IMR-90 (cell line): ENCODE results near the gene LRP6. TPM values are rescaled to one million over a fixed set of nuclear protein-coding genes. Genes with fewer than 3 reads are reported as not detected.

Source experiments
- ATAC-seq: fragments of 200-7000 bp; cut with Tn5 transposase; 2 replicates; pipeline ENCODE4 v1.9.1; 2020; ENCODE audit warnings: low read depth, mild to moderate bottlenecking, moderate library complexity
- BruUV-seq: library from RNA; stranded (reverse); fragments of 400-500 nt; replicated peaks from 2 replicates; lab custom pipeline; 2021; lab: Mats Ljungman, UMichigan
- CTCF ChIA-PET: fragments of 300-600 bp; formaldehyde crosslinking; extraction: SDS; loops from one replicate; lab custom pipeline; 2021; ENCODE audit warnings: antibody characterized with exemption; lab: Yijun Ruan, JAX
- POLR2A ChIA-PET: fragments of 300-600 bp; sonication (Branson Sonifier 250); formaldehyde crosslinking; loops from one replicate; lab custom pipeline; 2022; ENCODE audit warnings: antibody characterized with exemption; ENCODE audit not compliant: unreplicated experiment; lab: Charles Lee
- DNase-seq: peaks from one replicate; pipeline ENCODE4 v3.0.0; 2013
- H2AFZ ChIP-seq: replicated peaks from 2 replicates; pipeline ENCODE3; 2013; ENCODE audit warnings: low read length, mild to moderate bottlenecking; ENCODE audit not compliant: poor library complexity
- H2AK5ac ChIP-seq: 2 replicates; pipeline ENCODE4 v1.6.1; 2013; ENCODE audit warnings: low read depth, low read length, inconsistent platforms
- H2AK9ac ChIP-seq: replicated peaks from 2 replicates; pipeline ENCODE3; 2013; ENCODE audit warnings: mild to moderate bottlenecking, low read depth, low read length, moderate library complexity; ENCODE audit not compliant: poor library complexity
- H2BK120ac ChIP-seq: 2 replicates; pipeline ENCODE4 v1.6.1; 2013; ENCODE audit warnings: low read depth, low read length, inconsistent platforms
- H2BK15ac ChIP-seq: 3 replicates; pipeline ENCODE4 v1.6.1; 2013; ENCODE audit warnings: low read depth, low read length, inconsistent platforms
- H2BK20ac ChIP-seq: 2 replicates; pipeline ENCODE4 v1.6.1; 2013; ENCODE audit warnings: low read depth, mild to moderate bottlenecking, inconsistent platforms, low read length, moderate library complexity
- H2BK5ac ChIP-seq: 2 replicates; pipeline ENCODE4 v1.6.1; 2013; ENCODE audit warnings: mild to moderate bottlenecking, low read depth, low read length, inconsistent platforms; ENCODE audit not compliant: poor library complexity, severe bottlenecking
- H3K14ac ChIP-seq: replicated peaks from 2 replicates; pipeline ENCODE4 v1.6.1; 2013; ENCODE audit warnings: low read depth, low read length, inconsistent platforms
- H3K18ac ChIP-seq: 2 replicates; pipeline ENCODE4 v1.6.1; 2013; ENCODE audit warnings: low read depth, low read length, control low read depth
- H3K23ac ChIP-seq: 2 replicates; pipeline ENCODE4 v1.6.1; 2013; ENCODE audit warnings: low read depth, low read length, inconsistent platforms
- H3K27ac ChIP-seq: 2 replicates; pipeline ENCODE4 v1.5.1; 2013; ENCODE audit warnings: mild to moderate bottlenecking, control low read depth, low read length; ENCODE audit not compliant: insufficient read depth
- H3K27me3 ChIP-seq: 2 replicates; pipeline ENCODE4 v1.6.1; 2013; ENCODE audit warnings: low read length; ENCODE audit not compliant: control insufficient read depth, insufficient read depth
- H3K36me3 ChIP-seq: 2 replicates; pipeline ENCODE4 v1.6.1; 2013; ENCODE audit warnings: low read length, mixed read lengths; ENCODE audit not compliant: control insufficient read depth, insufficient read depth
- H3K4ac ChIP-seq: 2 replicates; pipeline ENCODE4 v1.6.1; 2013; ENCODE audit warnings: low read depth, low read length, inconsistent platforms
- H3K4me1 ChIP-seq: 2 replicates; pipeline ENCODE4 v1.6.1; 2013; ENCODE audit warnings: low read length, mixed read lengths; ENCODE audit not compliant: control insufficient read depth, insufficient read depth
- H3K4me2 ChIP-seq: 2 replicates; pipeline ENCODE4 v1.6.1; 2013; ENCODE audit warnings: low read depth, mild to moderate bottlenecking, control low read depth, low read length, moderate library complexity
- H3K4me3 ChIP-seq: 2 replicates; pipeline ENCODE4 v1.5.1; 2013; ENCODE audit warnings: low read depth, mild to moderate bottlenecking, control low read depth, low read length, moderate library complexity; ENCODE audit not compliant: insufficient read depth
- H3K56ac ChIP-seq: 2 replicates; pipeline ENCODE4 v1.6.1; 2013; ENCODE audit warnings: low read length, inconsistent platforms; ENCODE audit not compliant: insufficient read depth; ENCODE audit errors: extremely low read depth
- H3K79me1 ChIP-seq, 2 experiments: 2 replicates each; pipeline ENCODE4 v1.6.1; 2013; ENCODE audit warnings: low read length in 2 of 2, inconsistent platforms in 1 of 2, low read depth in 1 of 2
- H3K9ac ChIP-seq: 2 replicates; pipeline ENCODE4 v1.6.1; 2013; ENCODE audit warnings: low read depth, low read length, control low read depth
- H3K9me1 ChIP-seq: 2 replicates; pipeline ENCODE4 v1.6.1; 2013; ENCODE audit warnings: low read length, inconsistent platforms; ENCODE audit not compliant: insufficient read depth
- H3K9me3 ChIP-seq: 2 replicates; pipeline ENCODE4 v1.6.1; 2013; ENCODE audit warnings: low read length; ENCODE audit not compliant: control insufficient read depth, insufficient read depth
- H4K20me1 ChIP-seq: 2 replicates; pipeline ENCODE4 v1.6.1; 2013; ENCODE audit warnings: low read length, inconsistent platforms; ENCODE audit not compliant: insufficient read depth
- H4K5ac ChIP-seq: 2 replicates; pipeline ENCODE4 v1.6.1; 2013; ENCODE audit warnings: mild to moderate bottlenecking, low read depth, low read length, control low read depth
- H4K8ac ChIP-seq, 2 experiments: 2 replicates each; pipeline ENCODE4 v1.6.1; 2013; ENCODE audit warnings: low read depth in 2 of 2, low read length in 2 of 2, control low read depth in 1 of 2, inconsistent platforms in 1 of 2
- H4K91ac ChIP-seq: 2 replicates; pipeline ENCODE4 v1.6.1; 2013; ENCODE audit warnings: low read depth, low read length, inconsistent platforms; ENCODE audit not compliant: insufficient read depth
- BHLHE40 ChIP-seq: fragments of 150-350 bp; IDR thresholded peaks from 2 replicates; pipeline ENCODE4 v1.6.1; 2016; ENCODE audit warnings: mild to moderate bottlenecking, low read depth, low read length
- CEBPB ChIP-seq: IDR thresholded peaks from 2 replicates; pipeline ENCODE4 v1.6.1; 2012; ENCODE audit warnings: low read depth, low read length, improper control_type of control experiment
- CHD1 ChIP-seq: IDR thresholded peaks from 2 replicates; pipeline ENCODE4 v1.6.1; 2012; ENCODE audit warnings: low read depth, low read length, improper control_type of control experiment
- FOS ChIP-seq: fragments of 150-350 bp; IDR thresholded peaks from 2 replicates; pipeline ENCODE4 v1.6.1; 2016; ENCODE audit warnings: low read depth, low read length
- MAFK ChIP-seq: IDR thresholded peaks from 2 replicates; pipeline ENCODE4 v1.6.1; 2012; ENCODE audit warnings: low read depth, low read length, improper control_type of control experiment
- MAZ ChIP-seq: IDR thresholded peaks from 2 replicates; pipeline ENCODE4 v1.6.1; 2012; ENCODE audit warnings: low read depth, mild to moderate bottlenecking, low read length, improper control_type of control experiment, moderate library complexity, borderline replicate concordance
- MXI1 ChIP-seq: IDR thresholded peaks from 2 replicates; pipeline ENCODE4 v1.6.1; 2012; ENCODE audit warnings: low read depth, mild to moderate bottlenecking, low read length, moderate library complexity, borderline replicate concordance
- NFE2L2 ChIP-seq: fragments of 150-350 bp; IDR thresholded peaks from 2 replicates; pipeline ENCODE4 v1.6.1; 2016; ENCODE audit warnings: low read depth, mild to moderate bottlenecking, low read length
- POLR2A ChIP-seq: IDR thresholded peaks from 2 replicates; pipeline ENCODE4 v1.6.1; 2012; ENCODE audit warnings: mild to moderate bottlenecking, low read depth, low read length
- RAD21 ChIP-seq: IDR thresholded peaks from 2 replicates; pipeline ENCODE4 v1.6.1; 2012; ENCODE audit warnings: low read length, improper control_type of control experiment
- RCOR1 ChIP-seq: IDR thresholded peaks from 2 replicates; pipeline ENCODE4 v1.6.1; 2012; ENCODE audit warnings: mild to moderate bottlenecking, low read length, improper control_type of control experiment; ENCODE audit not compliant: insufficient replicate concordance
- RFX5 ChIP-seq: IDR thresholded peaks from 2 replicates; pipeline ENCODE4 v1.8.0; 2012; ENCODE audit warnings: low read depth, mild to moderate bottlenecking, low read length, moderate library complexity
- SMC3 ChIP-seq: fragments of 150-350 bp; IDR thresholded peaks from 2 replicates; pipeline ENCODE4 v1.6.1; 2016; ENCODE audit warnings: low read depth, mild to moderate bottlenecking, antibody characterized with exemption, low read length, moderate library complexity
- WGBS, 2 experiments: methylation state at CpG; one replicate each; pipeline versions ENCODE4 v1.1.5 to v1.1.7; 2013; ENCODE audit warnings: missing lambda C conversion rate in 2 of 2; ENCODE audit not compliant: insufficient read length in 1 of 2; ENCODE audit errors: extremely low coverage in 2 of 2; 5-methylcytosine and 5-hydroxymethylcytosine counted together
- dilution Hi-C: fragments of 300-500 bp; cut with HindIII; formaldehyde crosslinking; loops from one replicate; pipeline ENCODE4 v1.14.3; 2018; ENCODE audit warnings: low sequenced_read_pairs; ENCODE audit not compliant: unreplicated experiment
- in situ Hi-C: fragments of 300-500 bp; cut with MboI; formaldehyde crosslinking; loops from 3 replicates; pipeline ENCODE4 v1.14.3; 2019; ENCODE audit warnings: low sequenced_read_pairs, inconsistent platforms, mixed read lengths
- intact Hi-C: fragments of 100-400 bp; cut with micrococcal nuclease; formaldehyde crosslinking; loops from 2 replicates; pipeline ENCODE4 v1.10.0; 2022
- polyA plus RNA-seq, 3 experiments: library from polyadenylated mRNA; depleted of rRNA; stranded (reverse); fragments of >200 nt; gene quantifications; 2 replicates each; pipeline ENCODE4 v1.2.3, GENCODE V29; 2012; ENCODE audit warnings: low replicate concordance in 1 of 3
- total RNA-seq: library from RNA; depleted of rRNA; stranded (reverse); fragments of >200 nt; gene quantifications from 2 replicates; pipeline ENCODE4 v1.2.3, GENCODE V29; 2012
- TF ChIP-seq, protein P1 (sequence below): conservative IDR thresholded peaks from 2 replicates; pipeline ENCODE4 v1.5.1; 2012; ENCODE audit warnings: mild to moderate bottlenecking, low read depth, low read length, improper control_type of control experiment
- TF ChIP-seq, protein P2 (sequence below): fragments of 150-350 bp; IDR thresholded peaks from 2 replicates; pipeline ENCODE4 v1.6.1; 2016; ENCODE audit warnings: low read depth, mild to moderate bottlenecking, low read length, moderate library complexity, borderline replicate concordance
- TF ChIP-seq, protein P3 (sequence below): fragments of 150-350 bp; IDR thresholded peaks from 2 replicates; pipeline ENCODE4 v1.6.1; 2017; ENCODE audit warnings: mild to moderate bottlenecking, antibody characterized with exemption, low read length, low read depth

Gene LRP6
- total and polyA plus RNA-seq, 2 of the 4 experiments (the other 2 are of a cell fraction): 14.2 to 32.1 TPM

DNA sequence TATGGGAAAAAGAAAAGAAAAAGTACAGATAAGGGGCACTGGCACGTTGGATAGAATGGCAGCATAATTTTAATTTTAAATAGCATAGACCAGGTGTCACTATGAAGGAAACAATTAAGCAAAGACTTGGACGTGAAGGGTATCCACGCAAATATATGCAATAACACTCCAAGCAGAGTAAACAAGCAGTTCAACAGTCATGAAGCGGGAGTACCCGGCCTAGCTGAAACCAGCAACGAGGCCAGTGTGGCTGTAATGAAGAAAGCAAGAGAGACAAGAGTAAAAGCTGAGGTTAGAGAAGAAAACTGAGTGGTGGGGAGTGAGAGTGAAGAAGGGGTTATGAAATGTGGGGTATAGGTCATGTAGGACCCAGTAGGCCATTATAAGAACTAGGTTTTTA lies 110.7 kb downstream of the LRP6 start:
- Histone ChIP-seq H3K4me1 (no peaks in the 10 kb centered on the region), H3K23ac (no peak overlapping the region), H3K9ac (no peak overlapping the region), H4K8ac (no peak overlapping the region), H3K56ac (no peak overlapping the region), H4K5ac (no peak overlapping the region), H3K9me1 (peaks cover 3% of the 10 kb centered on the region), H4K91ac (no peak overlapping the region), H3K36me3 (peaks cover 5% of the 10 kb centered on the region), H2AK9ac (no peak overlapping the region), H2AFZ (no peak overlapping the region), H3K4me3 (no peak overlapping the region), H3K4me2 (no peak overlapping the region), H3K27me3 (no peaks in the 10 kb centered on the region), H3K79me1 (peaks cover 7 to 24% of the 10 kb centered on the region in 2 experiments; a peak in 3 of 4 replicates), H3K4ac (no peak overlapping the region), H3K27ac (no peak overlapping the region), H2BK5ac (no peak overlapping the region), H2BK20ac (no peak overlapping the region), H4K20me1 (no peaks in the 10 kb centered on the region), H3K18ac (no peak overlapping the region), H3K9me3 (no peaks in the 10 kb centered on the region), H2BK120ac (no peak overlapping the region), H2BK15ac (no peak overlapping the region), H2AK5ac (no peak overlapping the region), H3K14ac (no peak overlapping the region)
- TF ChIP-seq CHD1: no peak
- no peak for TF ChIP-seq FOS
- no peak for TF ChIP-seq RFX5
- no peak for TF ChIP-seq CEBPB
- TF ChIP-seq MAZ: no peak
- TF ChIP-seq RCOR1: no peak
- TF ChIP-seq, protein P1, sequence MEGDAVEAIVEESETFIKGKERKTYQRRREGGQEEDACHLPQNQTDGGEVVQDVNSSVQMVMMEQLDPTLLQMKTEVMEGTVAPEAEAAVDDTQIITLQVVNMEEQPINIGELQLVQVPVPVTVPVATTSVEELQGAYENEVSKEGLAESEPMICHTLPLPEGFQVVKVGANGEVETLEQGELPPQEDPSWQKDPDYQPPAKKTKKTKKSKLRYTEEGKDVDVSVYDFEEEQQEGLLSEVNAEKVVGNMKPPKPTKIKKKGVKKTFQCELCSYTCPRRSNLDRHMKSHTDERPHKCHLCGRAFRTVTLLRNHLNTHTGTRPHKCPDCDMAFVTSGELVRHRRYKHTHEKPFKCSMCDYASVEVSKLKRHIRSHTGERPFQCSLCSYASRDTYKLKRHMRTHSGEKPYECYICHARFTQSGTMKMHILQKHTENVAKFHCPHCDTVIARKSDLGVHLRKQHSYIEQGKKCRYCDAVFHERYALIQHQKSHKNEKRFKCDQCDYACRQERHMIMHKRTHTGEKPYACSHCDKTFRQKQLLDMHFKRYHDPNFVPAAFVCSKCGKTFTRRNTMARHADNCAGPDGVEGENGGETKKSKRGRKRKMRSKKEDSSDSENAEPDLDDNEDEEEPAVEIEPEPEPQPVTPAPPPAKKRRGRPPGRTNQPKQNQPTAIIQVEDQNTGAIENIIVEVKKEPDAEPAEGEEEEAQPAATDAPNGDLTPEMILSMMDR: no peak
- TF ChIP-seq BHLHE40: no peak
- no peak for TF ChIP-seq MXI1
- no peak for TF ChIP-seq NFE2L2
- TF ChIP-seq POLR2A: no peak
- TF ChIP-seq, protein P2, sequence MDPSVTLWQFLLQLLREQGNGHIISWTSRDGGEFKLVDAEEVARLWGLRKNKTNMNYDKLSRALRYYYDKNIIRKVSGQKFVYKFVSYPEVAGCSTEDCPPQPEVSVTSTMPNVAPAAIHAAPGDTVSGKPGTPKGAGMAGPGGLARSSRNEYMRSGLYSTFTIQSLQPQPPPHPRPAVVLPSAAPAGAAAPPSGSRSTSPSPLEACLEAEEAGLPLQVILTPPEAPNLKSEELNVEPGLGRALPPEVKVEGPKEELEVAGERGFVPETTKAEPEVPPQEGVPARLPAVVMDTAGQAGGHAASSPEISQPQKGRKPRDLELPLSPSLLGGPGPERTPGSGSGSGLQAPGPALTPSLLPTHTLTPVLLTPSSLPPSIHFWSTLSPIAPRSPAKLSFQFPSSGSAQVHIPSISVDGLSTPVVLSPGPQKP: no peak
- no peak for TF ChIP-seq RAD21
- TF ChIP-seq MAFK: no peak
- TF ChIP-seq, protein P3, sequence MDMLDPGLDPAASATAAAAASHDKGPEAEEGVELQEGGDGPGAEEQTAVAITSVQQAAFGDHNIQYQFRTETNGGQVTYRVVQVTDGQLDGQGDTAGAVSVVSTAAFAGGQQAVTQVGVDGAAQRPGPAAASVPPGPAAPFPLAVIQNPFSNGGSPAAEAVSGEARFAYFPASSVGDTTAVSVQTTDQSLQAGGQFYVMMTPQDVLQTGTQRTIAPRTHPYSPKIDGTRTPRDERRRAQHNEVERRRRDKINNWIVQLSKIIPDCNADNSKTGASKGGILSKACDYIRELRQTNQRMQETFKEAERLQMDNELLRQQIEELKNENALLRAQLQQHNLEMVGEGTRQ: no peak
- no peak for TF ChIP-seq SMC3
- DNase-seq: no peak
- CTCF ChIA-PET: no interaction called here
- BruUV-seq: no TSS peak
- no peak for ATAC-seq
- in situ Hi-C loops (no loop called here), intact Hi-C loops (no loop called here), dilution Hi-C loops (no loop called here)
- WGBS, 2 experiments: no CpG with 5 or more reads among the region's 6 CpGs
- POLR2A ChIA-PET: no interaction called here
